ENCODE measurements around the gene SLC34A3. TPM values are rescaled to one million over a fixed set of nuclear protein-coding genes. Genes with fewer than 3 reads are reported as not detected.
A peak's percentile ranks its signal among the peaks of the same experiment; 100 is the strongest.
"Not testable (repeated sequence)": the region's sequence is repeated elsewhere in the genome, so short reads cannot be mapped to it uniquely, and the experiment has no call there.

The SLC34A3 gene
- total RNA-seq, 6 donors from 2014 or later: 0.10 to 0.17 TPM; not detected in 4

GRCh38 chr9:137241490-137242268, 11.0 kb downstream of the SLC34A3 start:
- peak overlapping the region; percentile 78 to 95 (median 89) for H3K4me3 ChIP-seq
- 4 to 9% methylated on average over 15 to 25 of the region's 83 CpGs for WGBS, 2 donors
- peaks cover 28 to 69% (median 38%) of the 10 kb centered on the region in 4 donors for H3K4me1 ChIP-seq
- ATAC-seq (ENCODE audit: low FRiP score in 2 of 2) (peak in 1 of 2 donors; percentile 31), DNase-seq (peak; percentile 67 to 94)
- no peaks in the 10 kb centered on the region for H3K27me3 ChIP-seq
- TF ChIP-seq CTCF (IDR thresholded peaks at IDR 0.05) (peak in 1 of 6 experiments; percentile 3), POLR2A (IDR thresholded peaks at IDR 0.05) (no peak)
- peaks cover 9 to 23% (median 18%) of the 10 kb centered on the region in 4 donors for H3K36me3 ChIP-seq
- peak overlapping the region; percentile 83 to 99 (median 93) for H3K27ac ChIP-seq
- H3K9me3 ChIP-seq: no peaks in the 10 kb centered on the region

- Histone ChIP-seq H3K9me3 (no peaks in the 10 kb centered on the region), H3K4me1 (peaks cover 24 to 64% (median 36%) of the 10 kb centered on the region in 4 donors), H3K4me3 (peak overlapping the region; percentile 78 to 95 (median 89)), H3K27ac (peak overlapping the region; percentile 83 to 99 (median 93)), H3K27me3 (no peaks in the 10 kb centered on the region), H3K36me3 (peaks cover 9 to 23% (median 18%) of the 10 kb centered on the region in 4 donors)
- TF ChIP-seq POLR2AphosphoS5 (IDR thresholded peaks at IDR 0.05) (peak in 1 of 2 donors; percentile 4), CTCF (IDR thresholded peaks at IDR 0.05) (no peak), POLR2A (IDR thresholded peaks at IDR 0.05) (no peak)
- DNase-seq (peak in 1 of 2 donors; percentile 84), ATAC-seq (ENCODE audit: low FRiP score in 2 of 2) (no peak)
- WGBS, 2 donors: 80 to 86% methylated on average over 27 to 36 of the region's 36 CpGs
Observed at GRCh38 chr9:137242269-137243203, 11.8 kb downstream of the SLC34A3 start.

- H3K27ac ChIP-seq: peak overlapping the region in 1 of 4 donors; percentile 28
- not testable (repeated sequence) for DNase-seq; ATAC-seq (ENCODE audit: low FRiP score in 2 of 2); H3K27me3 ChIP-seq; H3K9me3 ChIP-seq
- 90 to 95% methylated on average over 16 to 18 of the region's 18 CpGs for WGBS, 2 donors
- peaks cover 24 to 65% (median 36%) of the 10 kb centered on the region in 4 donors for H3K4me1 ChIP-seq
- peaks cover 9 to 23% (median 18%) of the 10 kb centered on the region in 4 donors for H3K36me3 ChIP-seq
- H3K4me3 ChIP-seq: peak overlapping the region in 1 of 4 donors; percentile 95
Observed at GRCh38 chr9:137243266-137243625, 12.5 kb downstream of the SLC34A3 start.

- Histone ChIP-seq H3K4me3 (peak overlapping the region in 1 of 4 donors; percentile 95), H3K9me3 (no peaks in the 10 kb centered on the region), H3K4me1 (peaks cover 24 to 59% (median 33%) of the 10 kb centered on the region in 4 donors), H3K36me3 (peaks cover 9 to 23% (median 18%) of the 10 kb centered on the region in 4 donors), H3K27me3 (no peaks in the 10 kb centered on the region), H3K27ac (peak overlapping the region in 1 of 4 donors; percentile 28)
- 76 to 77% methylated on average over 6 to 15 of the region's 15 CpGs for WGBS, 2 donors
- DNase-seq (peak in 1 of 2 donors; percentile 66), ATAC-seq (ENCODE audit: low FRiP score in 2 of 2) (no peak)
- TF ChIP-seq POLR2A (IDR thresholded peaks at IDR 0.05) (no peak), POLR2AphosphoS5 (IDR thresholded peaks at IDR 0.05) (no peak), EP300 (IDR thresholded peaks at IDR 0.05) (no peak), CTCF (IDR thresholded peaks at IDR 0.05) (peak in 1 of 6 experiments; percentile 7)
Observed at GRCh38 chr9:137243626-137244485, 13.2 kb downstream of the SLC34A3 start.
